ENCODE results near the gene SON.

Gene SON

DNA sequence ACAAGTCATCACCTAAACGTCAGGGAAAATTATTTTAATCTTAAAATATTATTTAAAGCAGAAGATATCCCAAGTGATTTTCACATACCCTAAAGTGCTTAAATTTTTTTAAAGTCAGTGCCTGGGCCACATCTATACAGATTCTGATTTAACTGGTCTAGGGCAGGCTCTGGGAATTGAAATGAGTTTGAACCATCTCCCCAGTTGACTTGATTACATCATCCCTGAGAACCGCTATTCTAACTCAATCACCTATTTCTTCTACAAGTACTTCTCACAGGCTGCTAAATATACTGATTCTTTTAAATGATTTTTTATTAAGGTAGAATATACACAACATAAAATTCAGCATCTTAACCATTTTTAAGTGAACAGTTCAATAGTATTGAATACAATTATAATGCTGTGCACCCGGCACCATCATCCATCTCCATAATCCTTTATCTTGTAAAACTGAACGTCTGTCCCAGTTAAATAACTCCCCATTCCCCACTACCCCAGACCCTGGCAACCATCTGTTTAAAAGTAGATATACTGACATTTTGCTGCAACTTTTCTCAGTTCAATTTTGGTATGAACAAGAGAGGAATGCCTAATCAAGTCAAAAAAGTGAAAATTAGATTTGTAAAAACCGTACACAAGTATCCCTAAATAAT, 20.4 kb upstream of the SON start:
- Histone ChIP-seq H2BK120ac (ENCODE audit: low read depth, low read length) (no peak overlapping the region), H2BK15ac (replicated peaks; ENCODE audit: low read depth) (no peak overlapping the region), H3K4ac (ENCODE audit: low read depth, low read length) (no peak overlapping the region), H4K8ac (ENCODE audit: low read depth, low read length) (no peak overlapping the region), H3K27me3 (ENCODE audit: insufficient read depth, low read length, poor library complexity) (no peaks in the 10 kb centered on the region), H2BK5ac (ENCODE audit: low read length) (no peak overlapping the region), H3K4me3 (ENCODE audit: low read length) (no peak overlapping the region), H3K36me3 (ENCODE audit: control insufficient read depth, insufficient read depth, low read length) (peaks cover 9% of the 10 kb centered on the region), H3K27ac (ENCODE audit: low read depth, low read length) (no peak overlapping the region), H3K56ac (ENCODE audit: low read length) (no peak overlapping the region), H3K23ac (ENCODE audit: low read length) (no peak overlapping the region), H3K9ac (ENCODE audit: low read length) (no peak overlapping the region), H3K4me2 (ENCODE audit: low read length) (no peak overlapping the region), H3K79me1 (ENCODE audit: low read length) (no peaks in the 10 kb centered on the region), H3K79me2 (ENCODE audit: control insufficient read depth, insufficient read depth, low read length) (no peaks in the 10 kb centered on the region), H3K18ac (ENCODE audit: low read length) (no peak overlapping the region), H2AK5ac (ENCODE audit: low read length) (no peak overlapping the region), H4K5ac (ENCODE audit: low read length) (no peak overlapping the region), H3K4me1 (ENCODE audit: control insufficient read depth, low read depth, low read length) (no peaks in the 10 kb centered on the region)
- DNase-seq, result no peak
- no CpG with 5 or more reads among the region's 5 CpGs for WGBS (ENCODE audit: extremely low coverage, insufficient coverage, low lambda C conversion rate)

DNA sequence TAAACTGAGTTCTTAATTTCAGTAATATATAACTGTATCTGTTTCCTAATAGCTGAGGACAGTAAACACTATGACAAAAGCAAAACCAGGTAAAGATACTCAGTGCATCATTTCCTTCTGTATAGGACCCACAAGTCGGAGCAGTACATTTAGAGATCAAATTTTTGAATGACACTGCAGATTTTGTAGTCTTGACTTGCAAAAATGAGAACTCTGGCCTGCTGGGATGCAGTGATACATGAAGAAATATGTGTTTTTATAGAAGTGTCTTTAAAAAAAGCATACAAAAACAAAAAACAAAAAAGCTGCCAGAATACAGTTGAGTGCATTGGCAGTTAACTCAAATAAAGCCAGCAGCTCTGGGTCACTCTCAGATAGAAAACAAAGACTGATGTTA, 19.9 kb upstream of the SON start:
- H3K4me2 ChIP-seq (ENCODE audit: low read length), result no peak overlapping the region
- no peaks in the 10 kb centered on the region for H3K27me3 ChIP-seq (ENCODE audit: insufficient read depth, low read length, poor library complexity)
- no peak overlapping the region for H2BK15ac ChIP-seq (replicated peaks; ENCODE audit: low read depth)
- H3K23ac ChIP-seq (ENCODE audit: low read length), result no peak overlapping the region
- WGBS (ENCODE audit: extremely low coverage, insufficient coverage, low lambda C conversion rate), result no CpG with 5 or more reads among the region's 1 CpG
- H3K9ac ChIP-seq (ENCODE audit: low read length), result no peak overlapping the region
- peaks cover 6% of the 10 kb centered on the region for H3K36me3 ChIP-seq (ENCODE audit: control insufficient read depth, insufficient read depth, low read length)
- no peaks in the 10 kb centered on the region for H3K79me1 ChIP-seq (ENCODE audit: low read length)
- H3K4me3 ChIP-seq (ENCODE audit: low read length), result no peak overlapping the region
- no peak for DNase-seq
- H2BK120ac ChIP-seq (ENCODE audit: low read depth, low read length), result no peak overlapping the region
- no peak overlapping the region for H2BK5ac ChIP-seq (ENCODE audit: low read length)
- no peak overlapping the region for H3K4ac ChIP-seq (ENCODE audit: low read depth, low read length)
- H3K79me2 ChIP-seq (ENCODE audit: control insufficient read depth, insufficient read depth, low read length), result no peaks in the 10 kb centered on the region
- H2AK5ac ChIP-seq (ENCODE audit: low read length), result no peak overlapping the region
- no peak overlapping the region for H4K8ac ChIP-seq (ENCODE audit: low read depth, low read length)
- no peaks in the 10 kb centered on the region for H3K4me1 ChIP-seq (ENCODE audit: control insufficient read depth, low read depth, low read length)
- H3K18ac ChIP-seq (ENCODE audit: low read length), result no peak overlapping the region
- no peak overlapping the region for H4K5ac ChIP-seq (ENCODE audit: low read length)
- H3K56ac ChIP-seq (ENCODE audit: low read length), result no peak overlapping the region
- H3K27ac ChIP-seq (ENCODE audit: low read depth, low read length), result no peak overlapping the region

DNA sequence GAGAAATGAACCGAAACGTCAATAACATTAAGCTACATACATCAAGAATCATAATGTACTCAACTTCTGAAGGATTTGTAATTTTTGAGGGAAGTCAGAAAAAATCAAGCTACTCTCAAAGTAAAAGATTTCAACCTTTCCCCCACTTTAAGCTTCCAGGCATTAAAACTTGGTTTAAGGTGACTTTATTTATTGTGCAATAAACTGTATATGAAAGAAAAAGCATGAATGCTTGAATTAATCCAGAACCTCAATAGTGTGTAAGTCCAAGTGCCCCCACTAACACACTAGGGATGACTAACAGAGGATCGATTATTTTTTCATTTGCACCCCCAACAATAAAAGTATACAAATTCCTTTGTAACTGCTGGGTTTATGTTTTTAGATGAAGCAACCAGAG, 11.8 kb upstream of the SON start:
- H3K56ac ChIP-seq (ENCODE audit: low read length), result no peak overlapping the region
- DNase-seq, result no peak
- no peak overlapping the region for H3K23ac ChIP-seq (ENCODE audit: low read length)
- H3K4me2 ChIP-seq (ENCODE audit: low read length), result no peak overlapping the region
- no peaks in the 10 kb centered on the region for H3K27me3 ChIP-seq (ENCODE audit: insufficient read depth, low read length, poor library complexity)
- no peak overlapping the region for H3K9ac ChIP-seq (ENCODE audit: low read length)
- H2BK120ac ChIP-seq (ENCODE audit: low read depth, low read length), result no peak overlapping the region
- WGBS (ENCODE audit: extremely low coverage, insufficient coverage, low lambda C conversion rate), result no CpG with 5 or more reads among the region's 3 CpGs
- H2BK5ac ChIP-seq (ENCODE audit: low read length), result no peak overlapping the region
- no peak overlapping the region for H4K5ac ChIP-seq (ENCODE audit: low read length)
- H3K4ac ChIP-seq (ENCODE audit: low read depth, low read length), result no peak overlapping the region
- no peak overlapping the region for H2BK15ac ChIP-seq (replicated peaks; ENCODE audit: low read depth)
- H3K79me1 ChIP-seq (ENCODE audit: low read length), result no peaks in the 10 kb centered on the region
- no peak overlapping the region for H3K27ac ChIP-seq (ENCODE audit: low read depth, low read length)
- no peak overlapping the region for H3K4me3 ChIP-seq (ENCODE audit: low read length)
- H3K4me1 ChIP-seq (ENCODE audit: control insufficient read depth, low read depth, low read length), result no peaks in the 10 kb centered on the region
- H3K36me3 ChIP-seq (ENCODE audit: control insufficient read depth, insufficient read depth, low read length), result peaks cover 2% of the 10 kb centered on the region
- no peaks in the 10 kb centered on the region for H3K79me2 ChIP-seq (ENCODE audit: control insufficient read depth, insufficient read depth, low read length)
- no peak overlapping the region for H3K18ac ChIP-seq (ENCODE audit: low read length)
- H4K8ac ChIP-seq (ENCODE audit: low read depth, low read length), result no peak overlapping the region
- no peak overlapping the region for H2AK5ac ChIP-seq (ENCODE audit: low read length)

DNA sequence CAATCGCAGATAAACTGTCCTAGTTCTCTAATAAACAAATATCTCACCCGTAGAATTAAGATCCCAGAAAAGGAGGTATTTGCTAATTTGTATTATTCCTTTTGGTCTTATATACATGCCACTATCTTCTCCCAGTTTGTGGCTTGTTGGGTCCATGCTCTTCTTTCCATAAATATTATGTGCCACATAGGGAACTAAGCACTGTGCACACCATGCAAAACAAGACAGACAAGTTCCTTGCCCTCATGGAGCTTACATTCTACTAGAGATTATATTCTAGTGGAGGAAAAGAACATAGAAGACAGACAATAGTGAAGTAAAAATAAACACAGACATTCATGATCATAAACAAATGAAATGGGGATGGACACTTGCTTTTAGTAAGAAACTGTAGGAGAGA, 5.6 kb upstream of the SON start:
- DNase-seq, result no peak
- Histone ChIP-seq H3K79me2 (ENCODE audit: control insufficient read depth, insufficient read depth, low read length) (peaks cover 36% of the 10 kb centered on the region), H4K5ac (ENCODE audit: low read length) (no peak overlapping the region), H2BK5ac (ENCODE audit: low read length) (no peak overlapping the region), H2BK15ac (replicated peaks; ENCODE audit: low read depth) (no peak overlapping the region), H2AK5ac (ENCODE audit: low read length) (no peak overlapping the region), H3K4me3 (ENCODE audit: low read length) (no peak overlapping the region), H3K27ac (ENCODE audit: low read depth, low read length) (no peak overlapping the region), H3K27me3 (ENCODE audit: insufficient read depth, low read length, poor library complexity) (no peaks in the 10 kb centered on the region), H3K4me2 (ENCODE audit: low read length) (no peak overlapping the region), H3K56ac (ENCODE audit: low read length) (no peak overlapping the region), H3K4me1 (ENCODE audit: control insufficient read depth, low read depth, low read length) (no peaks in the 10 kb centered on the region), H3K4ac (ENCODE audit: low read depth, low read length) (no peak overlapping the region), H3K36me3 (ENCODE audit: control insufficient read depth, insufficient read depth, low read length) (peaks cover 4% of the 10 kb centered on the region), H3K9ac (ENCODE audit: low read length) (no peak overlapping the region), H3K18ac (ENCODE audit: low read length) (no peak overlapping the region), H4K8ac (ENCODE audit: low read depth, low read length) (no peak overlapping the region), H3K23ac (ENCODE audit: low read length) (no peak overlapping the region), H3K79me1 (ENCODE audit: low read length) (peaks cover 2% of the 10 kb centered on the region), H2BK120ac (ENCODE audit: low read depth, low read length) (no peak overlapping the region)
- WGBS (ENCODE audit: extremely low coverage, insufficient coverage, low lambda C conversion rate), result no CpG with 5 or more reads among the region's 2 CpGs

DNA sequence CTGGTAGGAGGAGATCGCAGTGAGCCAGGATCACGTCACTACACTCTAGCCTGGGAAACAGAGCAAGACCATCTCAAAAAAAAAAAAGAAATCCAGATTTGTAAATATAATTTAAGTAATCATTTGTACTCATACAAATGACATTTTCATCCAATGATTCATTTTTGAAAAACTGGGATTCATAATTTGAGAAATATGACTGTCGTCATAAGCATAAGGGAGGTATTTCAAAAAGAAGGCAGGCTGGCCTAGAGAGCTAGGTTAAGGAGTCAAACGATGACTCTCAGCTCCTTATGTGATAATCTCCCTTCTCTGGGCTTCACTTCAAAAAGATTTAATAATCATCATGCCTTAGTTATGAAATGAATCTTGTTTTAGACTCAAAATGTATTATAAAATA, 3.2 kb upstream of the SON start:
- Histone ChIP-seq H3K4ac (ENCODE audit: low read depth, low read length) (no peak overlapping the region), H3K23ac (ENCODE audit: low read length) (no peak overlapping the region), H3K79me1 (ENCODE audit: low read length) (peaks cover 2% of the 10 kb centered on the region), H3K36me3 (ENCODE audit: control insufficient read depth, insufficient read depth, low read length) (peaks cover 4% of the 10 kb centered on the region), H3K4me3 (ENCODE audit: low read length) (no peak overlapping the region), H3K4me2 (ENCODE audit: low read length) (no peak overlapping the region), H3K18ac (ENCODE audit: low read length) (no peak overlapping the region), H4K5ac (ENCODE audit: low read length) (no peak overlapping the region), H2BK15ac (replicated peaks; ENCODE audit: low read depth) (no peak overlapping the region), H3K56ac (ENCODE audit: low read length) (no peak overlapping the region), H2BK120ac (ENCODE audit: low read depth, low read length) (no peak overlapping the region), H3K27me3 (ENCODE audit: insufficient read depth, low read length, poor library complexity) (no peaks in the 10 kb centered on the region), H2AK5ac (ENCODE audit: low read length) (no peak overlapping the region), H3K9ac (ENCODE audit: low read length) (no peak overlapping the region), H4K8ac (ENCODE audit: low read depth, low read length) (no peak overlapping the region), H3K79me2 (ENCODE audit: control insufficient read depth, insufficient read depth, low read length) (peaks cover 52% of the 10 kb centered on the region), H3K4me1 (ENCODE audit: control insufficient read depth, low read depth, low read length) (no peaks in the 10 kb centered on the region), H3K27ac (ENCODE audit: low read depth, low read length) (no peak overlapping the region), H2BK5ac (ENCODE audit: low read length) (no peak overlapping the region)
- WGBS (ENCODE audit: extremely low coverage, insufficient coverage, low lambda C conversion rate), result no CpG with 5 or more reads among the region's 4 CpGs
- DNase-seq, result no peak

DNA sequence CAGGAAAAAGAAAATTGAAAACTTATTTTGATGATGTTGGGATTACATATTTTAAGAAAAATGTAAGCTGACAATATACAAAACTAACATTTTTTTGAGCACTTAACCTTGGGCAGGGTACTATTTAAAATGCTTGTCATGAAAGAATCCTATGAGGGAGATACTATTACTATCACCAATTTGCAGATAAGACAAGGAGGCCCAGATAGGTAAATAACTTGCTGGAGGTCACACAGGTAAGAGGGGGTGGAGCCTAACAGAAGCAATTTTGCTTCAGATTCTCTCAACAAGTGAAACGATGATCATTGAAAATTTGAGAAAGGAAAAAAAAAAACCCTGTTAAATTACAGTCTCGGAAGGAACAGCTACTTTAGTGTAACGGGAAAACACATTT, 2.1 kb upstream of the SON start:
- Histone ChIP-seq H3K79me2 (ENCODE audit: control insufficient read depth, insufficient read depth, low read length) (peaks cover 60% of the 10 kb centered on the region), H3K36me3 (ENCODE audit: control insufficient read depth, insufficient read depth, low read length) (peaks cover 4% of the 10 kb centered on the region), H2AK5ac (ENCODE audit: low read length) (no peak overlapping the region), H2BK5ac (ENCODE audit: low read length) (no peak overlapping the region), H3K18ac (ENCODE audit: low read length) (no peak overlapping the region), H4K5ac (ENCODE audit: low read length) (no peak overlapping the region), H3K27ac (ENCODE audit: low read depth, low read length) (no peak overlapping the region), H3K9ac (ENCODE audit: low read length) (no peak overlapping the region), H3K23ac (ENCODE audit: low read length) (no peak overlapping the region), H3K4ac (ENCODE audit: low read depth, low read length) (no peak overlapping the region), H3K4me2 (ENCODE audit: low read length) (peak overlapping the region; percentile 18), H3K4me1 (ENCODE audit: control insufficient read depth, low read depth, low read length) (no peaks in the 10 kb centered on the region), H3K79me1 (ENCODE audit: low read length) (peaks cover 2% of the 10 kb centered on the region), H2BK120ac (ENCODE audit: low read depth, low read length) (no peak overlapping the region), H2BK15ac (replicated peaks; ENCODE audit: low read depth) (no peak overlapping the region), H4K8ac (ENCODE audit: low read depth, low read length) (no peak overlapping the region), H3K27me3 (ENCODE audit: insufficient read depth, low read length, poor library complexity) (no peaks in the 10 kb centered on the region), H3K4me3 (ENCODE audit: low read length) (no peak overlapping the region), H3K56ac (ENCODE audit: low read length) (no peak overlapping the region)
- no CpG with 5 or more reads among the region's 3 CpGs for WGBS (ENCODE audit: extremely low coverage, insufficient coverage, low lambda C conversion rate)
- peak; percentile 68 for DNase-seq

Data from mesendoderm (in vitro differentiated cells).